RPMI8226 (cell line): ENCODE measurements around the gene KLRG1.
A peak's percentile ranks its signal among the peaks of the same experiment; 100 is the strongest.

Experiments used
- DNase-seq: peaks from one replicate; pipeline ENCODE4 v3.0.0-alpha.2; 2015

Gene KLRG1

GRCh38 chr12:8989413-8989812 lies at the start of gene KLRG1:
Gene KLRG1 (plus strand): TSS chr12:8989546. CDS start chr12:8989636, 90 bp downstream.
- DNase-seq, result no peak

DNA sequence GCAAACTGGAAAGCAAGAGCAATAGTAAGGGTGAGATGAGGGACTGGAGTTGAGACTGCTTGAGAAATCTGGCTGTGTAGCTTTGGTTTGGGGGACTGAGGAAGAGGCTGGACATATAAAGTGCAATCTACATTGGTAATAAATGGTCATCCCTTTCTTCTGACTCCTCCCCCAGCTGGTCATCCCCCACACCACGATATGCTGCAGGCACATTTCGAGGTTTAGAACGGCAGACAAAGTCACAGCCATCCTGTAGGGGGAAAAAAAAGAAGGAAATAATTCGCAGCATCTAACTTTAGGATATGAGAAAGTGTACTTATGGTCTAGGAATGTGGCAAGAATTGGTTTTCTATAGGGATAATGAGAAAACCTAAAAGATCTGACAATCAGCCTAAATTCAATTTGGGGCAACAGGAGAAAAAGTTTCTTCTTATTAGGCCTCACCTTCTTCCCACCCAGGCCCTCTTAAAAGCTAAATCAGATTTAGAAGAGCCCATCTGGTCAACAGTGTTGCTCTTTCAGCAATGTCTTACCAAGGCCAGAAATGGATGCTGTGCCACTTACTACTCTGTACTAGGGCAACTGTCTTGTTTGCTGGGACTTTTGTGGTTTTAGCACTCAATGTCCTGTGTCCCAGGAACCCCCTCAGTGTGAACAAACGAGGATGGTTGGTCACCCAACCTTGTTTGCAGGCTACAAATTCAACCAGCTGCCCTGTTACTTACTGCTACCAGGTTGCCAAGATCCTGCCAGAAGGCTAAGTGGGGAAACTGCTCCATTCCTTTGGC lies 47.5 kb upstream of the KLRG1 start:
- DNase-seq, result no peak

GRCh38 chr12:8943565-8944186 lies 45.7 kb upstream of the KLRG1 start:
- no peak for DNase-seq

DNA sequence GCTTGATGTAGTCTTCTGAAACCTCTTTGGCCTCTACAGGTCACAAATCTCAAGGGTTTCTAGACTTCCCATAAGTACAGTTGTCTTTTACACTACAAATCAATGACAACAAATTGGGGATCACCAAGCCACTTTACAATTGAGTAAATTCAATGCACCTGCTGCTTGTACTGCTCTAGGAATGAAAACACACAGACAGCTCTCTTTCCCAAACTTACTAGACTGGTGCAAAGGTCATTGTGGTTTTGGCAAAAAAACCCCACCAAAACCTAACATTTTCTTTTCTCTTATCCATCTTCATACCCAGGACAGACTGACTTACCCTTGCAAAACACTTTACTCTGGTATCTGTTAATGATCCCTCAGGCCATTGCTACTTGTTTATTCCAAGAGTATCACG lies 42.6 kb upstream of the KLRG1 start:
- DNase-seq, result no peak

- no peak for DNase-seq
Measured at GRCh38 chr12:8947737-8948136, 41.6 kb upstream of the KLRG1 start.

DNA sequence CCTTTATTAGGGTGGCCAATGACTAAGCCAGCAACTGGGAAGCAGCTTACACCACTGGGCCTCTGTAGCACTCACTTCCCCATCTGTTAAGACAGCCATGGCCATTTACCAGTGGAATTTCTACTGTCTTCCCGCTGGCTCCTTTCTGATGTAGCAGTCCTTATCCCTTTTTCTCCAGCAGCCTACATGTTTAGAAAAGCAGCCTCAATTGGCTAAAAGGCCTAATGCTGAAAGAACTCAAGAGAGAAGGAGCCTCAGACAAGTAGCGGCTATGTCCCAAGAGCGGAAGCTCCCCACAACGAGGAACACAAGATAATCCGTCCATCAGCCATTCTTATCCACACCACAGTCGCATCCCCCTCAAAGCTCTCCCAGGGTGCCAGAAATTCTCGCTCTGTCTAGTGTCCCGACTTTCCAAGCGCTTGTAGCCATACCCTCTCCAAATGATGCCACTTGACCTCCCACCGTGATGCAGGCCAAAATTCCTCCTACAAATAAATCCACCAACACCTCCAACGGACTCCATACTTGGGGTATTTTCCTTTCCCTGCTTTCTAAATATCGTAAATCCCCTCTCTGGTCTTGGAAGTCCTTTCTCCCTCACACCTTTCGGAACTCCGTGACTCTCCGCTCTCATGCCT lies 40.5 kb upstream of the KLRG1 start:
- peak; percentile 39 for DNase-seq

- peak; percentile 96 for DNase-seq
Measured at GRCh38 chr12:8949342-8950220, 39.8 kb upstream of the KLRG1 start, which contains the start of gene M6PR. Gene M6PR (minus strand): TSS chr12:8949645. CDS start chr12:8946404, 3,241 bp downstream.

- DNase-seq, result no peak
Measured at GRCh38 chr12:8950221-8950527, 39.2 kb upstream of the KLRG1 start.

GRCh38 chr12:8950702-8951478 lies 38.5 kb upstream of the KLRG1 start:
- DNase-seq, result no peak

DNA sequence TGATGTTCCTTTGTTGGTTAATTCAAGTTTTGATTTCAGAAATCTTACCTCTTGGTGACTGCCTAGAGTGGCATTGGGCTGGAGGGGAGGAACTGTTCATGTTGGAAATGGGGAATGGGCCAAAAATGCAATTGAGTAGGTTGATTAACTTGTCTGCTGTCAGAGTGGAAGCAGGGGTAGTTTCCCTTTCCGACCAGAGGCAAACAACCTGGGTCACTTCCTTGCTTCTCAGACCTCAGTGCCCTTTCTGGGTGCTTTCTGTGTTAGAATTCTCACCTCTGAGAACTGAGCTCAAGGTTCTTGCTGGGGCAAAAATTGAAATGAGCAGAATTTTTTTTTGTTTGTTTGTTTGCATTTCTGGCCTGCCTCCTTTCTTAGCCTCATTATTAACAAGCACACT lies 37.6 kb upstream of the KLRG1 start:
- no peak for DNase-seq

DNA sequence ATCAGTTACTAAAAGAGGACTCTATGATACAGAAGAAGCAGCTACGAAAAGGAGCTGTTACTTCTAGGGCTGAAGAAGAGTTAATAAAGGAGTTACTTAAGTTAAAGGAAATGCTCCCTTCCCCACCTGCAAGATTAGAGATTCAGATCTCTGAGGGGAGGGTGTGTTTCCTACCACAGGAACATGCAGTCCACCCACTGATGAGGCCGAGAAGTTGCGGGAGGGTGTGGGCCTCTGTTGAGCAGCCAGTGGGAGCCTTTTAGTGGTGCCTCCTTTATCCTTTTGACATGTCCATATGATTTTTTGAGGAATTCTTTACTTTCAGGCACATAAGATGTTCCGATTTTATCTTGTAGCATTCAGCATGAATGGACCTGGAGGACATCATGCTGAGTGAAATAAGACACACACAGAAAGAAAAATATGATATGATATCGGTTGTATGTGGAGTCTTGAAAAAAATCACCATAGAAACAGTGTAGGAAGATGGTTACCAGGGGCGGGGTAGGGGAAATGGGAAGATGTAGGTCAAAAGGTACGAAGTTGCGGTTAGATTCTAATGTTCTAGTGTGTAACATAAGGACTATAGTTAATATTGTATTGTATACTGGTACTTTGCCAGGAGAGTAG lies 35.5 kb upstream of the KLRG1 start:
- no peak for DNase-seq

- DNase-seq, result no peak
Measured at GRCh38 chr12:8956073-8956472, 33.3 kb upstream of the KLRG1 start.

- no peak for DNase-seq
Measured at GRCh38 chr12:8956772-8957171, 32.6 kb upstream of the KLRG1 start.

DNA sequence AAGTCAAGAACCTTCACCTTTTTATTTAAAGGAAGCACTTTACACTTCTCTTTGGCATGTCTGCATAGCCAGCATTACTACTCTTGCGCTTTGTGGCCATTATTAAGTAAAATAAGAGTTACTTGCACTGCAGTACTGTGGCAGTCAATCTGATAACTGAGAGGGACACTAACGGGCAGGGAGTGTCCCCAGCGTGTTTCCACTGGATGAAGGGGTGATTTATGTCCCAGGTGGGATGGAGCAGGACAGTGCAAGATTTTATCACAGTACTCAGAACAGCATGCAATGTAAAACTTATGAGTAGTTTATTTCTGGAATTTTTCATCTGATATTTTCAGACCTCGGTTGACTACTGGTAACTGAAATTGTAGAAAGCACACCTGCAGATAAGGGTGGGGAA lies 31.8 kb upstream of the KLRG1 start:
- no peak for DNase-seq

GRCh38 chr12:8958066-8958465 lies 31.3 kb upstream of the KLRG1 start:
- DNase-seq, result no peak

- no peak for DNase-seq
Measured at GRCh38 chr12:8960176-8960575, 29.2 kb upstream of the KLRG1 start.

DNA sequence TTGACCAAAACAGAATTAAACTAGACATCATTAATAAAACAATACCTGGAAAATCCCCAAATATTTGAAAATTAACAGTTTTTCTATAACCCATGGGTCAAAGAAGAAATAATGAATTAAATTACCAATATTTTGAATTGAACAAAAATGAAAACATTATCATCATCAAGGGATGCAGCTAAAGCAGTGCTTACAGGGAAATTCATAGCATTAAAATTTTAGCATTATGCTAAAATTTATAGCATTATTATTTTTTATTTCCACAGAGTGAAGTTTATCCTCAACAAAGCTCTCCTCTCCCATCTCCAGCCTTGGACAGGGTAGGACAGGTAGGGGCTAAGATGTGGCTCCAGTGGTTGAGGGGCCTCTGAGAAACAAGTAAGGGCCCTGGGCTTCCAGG lies 20.6 kb upstream of the KLRG1 start:
- no peak for DNase-seq

DNA sequence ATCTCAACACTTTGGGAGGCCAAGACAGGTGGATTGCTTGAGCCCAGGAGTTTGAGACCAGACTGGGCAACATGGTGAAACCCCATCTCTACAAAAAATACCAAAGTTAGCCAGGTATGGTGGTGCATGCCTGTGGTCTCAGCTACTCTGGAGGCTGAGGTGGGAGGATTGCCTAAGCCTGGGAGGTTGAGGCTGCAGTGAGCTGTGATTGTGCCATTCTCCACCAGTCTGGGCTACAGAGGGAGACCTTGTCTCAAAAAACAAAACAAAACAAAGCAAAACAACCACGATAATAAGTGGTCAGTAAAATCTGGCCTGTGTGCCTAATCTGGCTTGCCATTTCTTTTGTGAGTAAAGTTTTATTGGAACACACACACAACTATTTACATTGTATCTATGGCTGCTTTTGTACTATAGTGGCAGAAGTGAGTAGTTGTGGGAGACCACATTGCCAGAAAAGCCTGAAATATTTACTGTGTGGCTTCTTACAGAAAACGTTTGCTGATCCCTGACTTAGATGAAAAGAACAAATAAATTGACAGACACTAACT lies 19.4 kb upstream of the KLRG1 start:
- DNase-seq, result no peak

DNA sequence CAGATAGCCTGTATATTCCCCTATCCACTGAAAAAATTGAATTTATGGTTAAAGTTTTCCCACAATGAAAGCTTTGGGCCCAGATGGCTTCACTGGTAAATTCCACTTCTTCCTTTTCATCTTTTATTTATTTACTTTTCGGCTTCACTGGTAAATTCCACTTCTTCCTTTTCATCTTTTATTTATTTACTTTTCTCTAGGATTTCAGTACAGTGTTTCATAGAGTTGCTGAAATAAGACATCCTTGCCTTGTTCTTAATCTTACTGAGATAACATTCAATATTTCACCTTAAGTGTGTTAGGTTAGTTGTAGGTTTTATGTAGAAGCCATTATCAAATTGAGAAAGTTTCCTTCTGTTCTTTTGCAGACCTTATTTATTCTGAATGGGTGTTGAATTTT lies 18.9 kb upstream of the KLRG1 start:
- DNase-seq, result no peak

DNA sequence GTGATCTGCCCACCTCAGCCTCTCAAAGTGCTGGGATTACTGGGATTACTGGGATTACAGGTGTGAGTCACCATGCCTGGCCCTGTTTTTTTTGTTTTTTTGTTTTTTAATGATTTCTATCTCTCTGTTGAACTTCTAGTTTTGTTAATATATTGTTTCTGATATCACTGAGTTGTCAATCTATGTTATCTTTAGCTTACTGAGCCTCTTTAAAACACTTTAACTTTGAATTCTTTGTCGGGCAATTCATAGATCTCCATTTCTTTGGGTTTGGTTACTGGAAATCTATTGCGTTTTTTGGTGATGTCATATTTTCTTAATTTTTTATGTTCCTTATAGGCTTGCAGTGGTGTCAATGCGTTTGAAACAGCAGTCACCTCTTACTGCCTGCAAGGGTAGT lies 9.2 kb upstream of the KLRG1 start:
- no peak for DNase-seq

DNA sequence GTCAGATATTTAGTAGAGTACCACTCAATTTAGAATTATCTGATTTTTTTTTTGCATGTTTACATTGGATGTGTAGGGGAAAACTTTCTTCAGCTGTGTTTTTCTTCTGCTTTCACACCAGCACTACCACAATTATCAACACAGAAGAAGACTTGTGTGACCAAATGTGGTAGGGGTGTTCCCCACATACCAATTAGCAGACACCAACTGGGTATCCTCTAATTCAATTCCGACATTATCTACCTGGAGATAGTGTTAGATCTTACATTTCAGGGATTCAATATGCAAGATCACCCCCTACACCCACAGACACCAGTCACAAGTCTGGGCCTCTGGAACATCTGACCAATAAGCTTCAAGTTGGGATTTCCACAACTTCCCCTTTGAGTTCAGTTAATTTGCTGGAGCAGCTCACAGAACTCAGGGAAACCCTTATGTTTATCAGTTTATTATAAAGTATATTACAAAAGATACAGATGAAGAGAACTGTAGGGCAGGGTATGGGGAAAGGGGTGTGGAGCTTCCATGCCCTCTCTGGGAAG lies 4.1 kb upstream of the KLRG1 start:
- no peak for DNase-seq
